HCT116 (cell line): ENCODE data around the gene SPIB. TPM values are rescaled to one million over a fixed set of nuclear protein-coding genes. Genes with fewer than 3 reads are reported as not detected.

Experiments
- ATAC-seq: fragments of 200-7000 bp; cut with Tn5 transposase; 2 replicates; pipeline ENCODE4 v1.9.1; 2020; ENCODE audit warnings: mild to moderate bottlenecking, moderate library complexity
- BruUV-seq: library from RNA; stranded (reverse); fragments of 400-500 nt; replicated peaks from 2 replicates; lab custom pipeline; 2021; lab: Mats Ljungman, UMichigan
- CTCF ChIA-PET: fragments of 300-600 bp; sonication (Branson Sonifier 250); formaldehyde crosslinking; loops from one replicate; lab custom pipeline; 2021; ENCODE audit warnings: antibody characterized with exemption; lab: Charles Lee
- POLR2A ChIA-PET: fragments of 300-600, 350-600 bp; sonication (Branson Sonifier 250); formaldehyde crosslinking; loops from one replicate; lab custom pipeline; 2021; ENCODE audit warnings: antibody characterized with exemption; lab: Charles Lee
- RAD21 ChIA-PET, 2 experiments: fragments of 300-600 bp; sonication (Branson Sonifier 250); formaldehyde crosslinking; loops; one replicate each; lab custom pipeline; 2023; ENCODE audit warnings: low total read pairs in 2 of 2; ENCODE audit not compliant: uncharacterized antibody in 2 of 2, unreplicated experiment in 2 of 2, low non-redundant PET in 1 of 2; lab: Charles Lee
- DNase-seq: peaks from one replicate; pipeline ENCODE4 v3.0.0-alpha.2; 2010; ENCODE audit warnings: low read depth, low spot score
- H2AFZ ChIP-seq: fragments of 200-600 bp; shearing (Covaris generic), sonication (generic); 2 replicates; pipeline ENCODE4 v1.6.1; 2017; ENCODE audit warnings: low read depth, mixed run types, mixed read lengths, antibody characterized with exemption, low read length; ENCODE audit not compliant: poor library complexity, severe bottlenecking
- H3K27ac ChIP-seq: 2 replicates; pipeline ENCODE4 v1.5.1; 2012; ENCODE audit warnings: low read depth, low read length
- H3K27me3 ChIP-seq: fragments of 200-600 bp; sonication (generic); 2 replicates; pipeline ENCODE4 v1.6.1; 2016; ENCODE audit warnings: mixed run types, low read length, mixed read lengths; ENCODE audit not compliant: insufficient read depth
- H3K36me3 ChIP-seq, 2 experiments: fragments of 200-500 bp in 1 of 2; fragments of 200-600 bp in 1 of 2; sonication (Bioruptor generic) in 1 of 2; sonication (generic) in 1 of 2; 2 replicates each; pipeline versions ENCODE4 v1.5.1 to v1.6.1; 2014 to 2016; ENCODE audit warnings: low read length in 2 of 2, inconsistent platforms in 1 of 2, mixed read lengths in 1 of 2, mixed run types in 1 of 2; ENCODE audit not compliant: insufficient read depth in 2 of 2, control insufficient read depth in 1 of 2
- H3K4me1 ChIP-seq, 2 experiments: fragments of 200-600 bp in 1 of 2; sonication (generic) in 1 of 2; 2 replicates each; pipeline versions ENCODE4 v1.5.1 to v1.6.1; 2012 to 2017; ENCODE audit warnings: low read length in 2 of 2, inconsistent platforms in 1 of 2, mild to moderate bottlenecking in 1 of 2, mixed read lengths in 1 of 2, mixed run types in 1 of 2, moderate library complexity in 1 of 2; ENCODE audit not compliant: insufficient read depth in 2 of 2, control insufficient read depth in 1 of 2
- H3K4me2 ChIP-seq: fragments of 200-600 bp; sonication (generic); 2 replicates; pipeline ENCODE4 v1.6.1; 2017; ENCODE audit warnings: mixed run types, low read length, mixed read lengths
- H3K4me3 ChIP-seq, 2 experiments: fragments of 200-600 bp in 1 of 2; sonication (generic) in 1 of 2; replicated peaks in 1 of 2; 2 replicates each; pipeline ENCODE4 v1.5.1; 2011 to 2016; ENCODE audit warnings: low read length in 2 of 2, control low read depth in 1 of 2, low read depth in 1 of 2, mild to moderate bottlenecking in 1 of 2, mixed read lengths in 1 of 2, mixed run types in 1 of 2
- H3K79me2 ChIP-seq: fragments of 200-600 bp; sonication (generic); 2 replicates; pipeline ENCODE4 v1.6.1; 2017; ENCODE audit warnings: mild to moderate bottlenecking, mixed run types, low read length, moderate library complexity, mixed read lengths; ENCODE audit not compliant: insufficient read depth
- H3K9ac ChIP-seq: fragments of 200-600 bp; sonication (generic); 2 replicates; pipeline ENCODE4 v1.6.1; 2016; ENCODE audit warnings: low read length, mixed read lengths
- H3K9me2 ChIP-seq: fragments of 200-600 bp; sonication (generic), shearing (Covaris generic); 2 replicates; pipeline ENCODE4 v1.6.1; 2017; ENCODE audit warnings: mixed run types, mild to moderate bottlenecking, moderate library complexity; ENCODE audit not compliant: insufficient read depth
- H3K9me3 ChIP-seq, 2 experiments: fragments of 200-500 bp in 1 of 2; fragments of 200-600 bp in 1 of 2; sonication (Bioruptor generic) in 1 of 2; sonication (generic) in 1 of 2; 2 replicates each; pipeline ENCODE4 v1.6.1; 2014 to 2017; ENCODE audit warnings: low read length in 2 of 2, mixed read lengths in 2 of 2, inconsistent platforms in 1 of 2, low read depth in 1 of 2, mild to moderate bottlenecking in 1 of 2, mixed run types in 1 of 2, moderate library complexity in 1 of 2; ENCODE audit not compliant: control insufficient read depth in 1 of 2, insufficient read depth in 1 of 2
- H4K20me1 ChIP-seq: fragments of 200-600 bp; sonication (generic), shearing (Covaris generic); 2 replicates; pipeline ENCODE4 v1.6.1; 2017; ENCODE audit warnings: mixed run types, mild to moderate bottlenecking, moderate library complexity; ENCODE audit not compliant: insufficient read depth
- ATF3 ChIP-seq: IDR thresholded peaks from 2 replicates; pipeline ENCODE4 v1.6.1; 2012
- ELF1 ChIP-seq: IDR thresholded peaks from 2 replicates; pipeline ENCODE4 v1.6.1; 2012; ENCODE audit warnings: low read depth, borderline replicate concordance
- EZH2 ChIP-seq: fragments of 200-600 bp; sonication (generic); IDR thresholded peaks from 2 replicates; pipeline ENCODE4 v1.6.1; 2017; ENCODE audit warnings: antibody characterized with exemption, mixed run types
- POLR2A ChIP-seq: IDR thresholded peaks from 2 replicates; pipeline ENCODE4 v1.7.0; 2011; ENCODE audit warnings: borderline replicate concordance; ENCODE audit not compliant: insufficient read depth, insufficient read length; ENCODE audit errors: extremely low read depth
- POLR2AphosphoS5 ChIP-seq: IDR thresholded peaks from 2 replicates; pipeline ENCODE4 v1.6.1; 2011; ENCODE audit warnings: mild to moderate bottlenecking, low read depth, low read length, moderate library complexity
- SIN3A ChIP-seq: IDR thresholded peaks from 2 replicates; pipeline ENCODE4 v1.6.1; 2012; ENCODE audit warnings: low read depth
- SRF ChIP-seq: IDR thresholded peaks from 2 replicates; pipeline ENCODE4 v1.6.1; 2012; ENCODE audit warnings: low read depth
- TCF7L2 ChIP-seq: IDR thresholded peaks from 2 replicates; pipeline ENCODE4 v1.7.0; 2011; ENCODE audit warnings: borderline replicate concordance, inconsistent platforms; ENCODE audit not compliant: insufficient read depth, insufficient read length; ENCODE audit errors: extremely low read depth
- ZFX ChIP-seq: fragments of 450-650 bp; IDR thresholded peaks from 2 replicates; pipeline ENCODE4 v1.6.1; 2017
- intact Hi-C: fragments of 100-400 bp; cut with micrococcal nuclease; formaldehyde crosslinking; loops from 2 replicates; pipeline ENCODE4 v1.10.0; 2022
- total RNA-seq: library from RNA; stranded (reverse); gene quantifications from one replicate; pipeline ENCODE4 v1.2.1, GENCODE V29; 2021; ENCODE audit not compliant: unreplicated experiment

SPIB gene
- total RNA-seq, 1 experiment from 2014 or later = 0.96 TPM

GRCh38 chr19:50430888-50431342, 12.2 kb downstream of the SPIB start:
- DNase-seq = no peak
- BruUV-seq = TSS peak; percentile 93
- Histone ChIP-seq H2AFZ (no peak overlapping the region), H3K36me3 (no peaks in the 10 kb centered on the region), H3K9me2 (no peaks in the 10 kb centered on the region), H3K4me3 (peak overlapping the region; percentile 40 to 44), H4K20me1 (no peaks in the 10 kb centered on the region), H3K4me2 (peak overlapping the region; percentile 73), H3K9ac (peak overlapping the region; percentile 31; the same call in 1 of the 2 replicates), H3K9me3 (no peaks in the 10 kb centered on the region)
- CTCF ChIA-PET = no interaction called here
- intact Hi-C loops = no loop called here
- ATAC-seq = no peak
- POLR2A ChIA-PET = no interaction called here
- TF ChIP-seq SIN3A (no peak), POLR2AphosphoS5 (no peak; the same call in 1 of the 2 replicates), ATF3 (no peak), TCF7L2 (no peak), ELF1 (no peak)
- TF ChIP-seq, all 23 proteins: peak for 0
- H3K27me3 ChIP-seq = no peaks in the 10 kb centered on the region
- RAD21 ChIA-PET = no interaction called here
- no peaks in the 10 kb centered on the region for H3K79me2 ChIP-seq
- H3K27ac ChIP-seq = no peak overlapping the region
- peaks cover 6 to 21% of the 10 kb centered on the region in 2 experiments for H3K4me1 ChIP-seq

- Histone ChIP-seq H3K36me3 (no peaks in the 10 kb centered on the region), H3K9ac (peak overlapping the region; percentile 35; the same call in 1 of the 2 replicates), H4K20me1 (no peaks in the 10 kb centered on the region), H3K4me2 (peak overlapping the region; percentile 73), H3K9me3 (no peaks in the 10 kb centered on the region), H3K27me3 (no peaks in the 10 kb centered on the region), H3K27ac (peak overlapping the region; percentile 49; the same call in 1 of the 2 replicates), H3K79me2 (no peaks in the 10 kb centered on the region), H2AFZ (no peak overlapping the region), H3K4me1 (peaks cover 6 to 21% of the 10 kb centered on the region in 2 experiments), H3K9me2 (no peaks in the 10 kb centered on the region), H3K4me3 (peak overlapping the region; percentile 40 to 51)
- peak; percentile 64 for DNase-seq
- no TSS peak for BruUV-seq
- ChIA-PET CTCF (no interaction called here), POLR2A (no interaction called here), RAD21 (no interaction called here)
- TF ChIP-seq TCF7L2 (no peak), EZH2 (no peak), SRF (no peak), POLR2A (no peak), ZFX (peak; percentile 39; the same call in 1 of the 2 replicates), POLR2AphosphoS5 (peak; percentile 39)
- peak; percentile 98 for ATAC-seq
- intact Hi-C loops = no loop called here
Measured at GRCh38 chr19:50431343-50432220, 12.8 kb downstream of the SPIB start.
